ENCODE measurements around the gene NECAP2. TPM values are rescaled to one million over a fixed set of nuclear protein-coding genes. Genes with fewer than 3 reads are reported as not detected.

The NECAP2 gene
- total and polyA plus RNA-seq, 10 of the 15 experiments (the other 5 are each of a cell fraction or from before 2014, with no cell fraction given), result 16.3 to 98.0 (median 57.4) TPM

- CTCF ChIA-PET, result interaction anchor here (0.7 to 6.1 kb wide), 4 partner anchors 10 to 88 kb away, joined by 3 to 50 read pairs (median 4); partner anchors contain the start of gene NECAP2
- H3K4me2 ChIP-seq (ENCODE audit: control insufficient read depth, insufficient read depth), result peak overlapping the region; percentile 78
- TF ChIP-seq MYC (IDR thresholded peaks at IDR 0.05; ENCODE audit: insufficient read depth, insufficient read length, insufficient replicate concordance, low read length, severe bottlenecking) (no peak), SIN3A (IDR thresholded peaks at IDR 0.05; ENCODE audit: low read depth, low read length) (no peak), NR2C2 (IDR thresholded peaks at IDR 0.05; ENCODE audit: borderline replicate concordance, control insufficient read depth, insufficient read length, low read depth) (no peak), ELK1 (IDR thresholded peaks at IDR 0.05; ENCODE audit: low read depth, low read length) (no peak), JUNB (IDR thresholded peaks at IDR 0.05) (peak; percentile 25; the same call in 1 of the 2 replicates), EGR1 (IDR thresholded peaks at IDR 0.05; ENCODE audit: borderline replicate concordance in 1 of 2, low read depth in 2 of 2, low read length in 2 of 2) (no peak), TARDBP (IDR thresholded peaks at IDR 0.05; ENCODE audit: borderline replicate concordance) (no peak), EP300 (IDR thresholded peaks at IDR 0.05; ENCODE audit: borderline replicate concordance in 1 of 2, control insufficient read depth in 1 of 2, low read depth in 2 of 2, low read length in 2 of 2) (no peak), PKNOX1 (IDR thresholded peaks at IDR 0.05) (peak; percentile 53), ZNF274 (IDR thresholded peaks at IDR 0.05; ENCODE audit: insufficient read depth, insufficient read length) (no peak), YBX1 (IDR thresholded peaks at IDR 0.05) (no peak), IRF3 (IDR thresholded peaks at IDR 0.05) (no peak), ATF2 (IDR thresholded peaks at IDR 0.05; ENCODE audit: low read length) (0 out of 2 replicates have a peak, but pooled peaks have one; percentile 9), KAT2A (conservative IDR thresholded peaks at IDR 0.05; ENCODE audit: control insufficient read depth, low read depth, low read length) (no peak), STAT3 (IDR thresholded peaks at IDR 0.05; ENCODE audit: low read depth, low read length) (no peak), SMC3 (IDR thresholded peaks at IDR 0.05; ENCODE audit: borderline replicate concordance, low read length) (no peak)
Observed at GRCh38 chr1:16450863-16451481, 10.4 kb downstream of the NECAP2 start.

More at GRCh38 chr1:16450863-16451481, 10.4 kb downstream of the NECAP2 start:
- Histone ChIP-seq H3K4me3 (peak overlapping the region; percentile 39; the same call in 1 of the 2 replicates), H4K20me1 (ENCODE audit: control insufficient read depth, insufficient read depth) (no peaks in the 10 kb centered on the region), H3K27ac (ENCODE audit: control insufficient read depth, insufficient read depth) (peak overlapping the region; percentile 80), H3K36me3 (ENCODE audit: control insufficient read depth in 2 of 2, insufficient read depth in 2 of 2, low read length in 1 of 2) (peaks cover 24 to 30% of the 10 kb centered on the region in 2 experiments), H3K79me2 (ENCODE audit: control insufficient read depth, insufficient read depth, low read length) (peaks cover 13% of the 10 kb centered on the region), H3K27me3 (replicated peaks in 1 of 2; ENCODE audit: control insufficient read depth in 2 of 2, insufficient read depth in 2 of 2, low read length in 1 of 2) (no peaks in the 10 kb centered on the region), H3K4me1 (ENCODE audit: control insufficient read depth, insufficient read depth, low read length) (peaks cover 28% of the 10 kb centered on the region), H3K9me3 (replicated peaks; ENCODE audit: control insufficient read depth, insufficient read depth, low read length) (no peaks in the 10 kb centered on the region), H3K9ac (ENCODE audit: control insufficient read depth, insufficient read depth, low read length) (no peak overlapping the region; the same call in 1 of the 2 replicates), H2AFZ (ENCODE audit: control insufficient read depth, low read depth, low read length) (no peak overlapping the region)
- BruUV-seq (replicated peaks), result TSS peak; percentile 3
- ChIA-PET RAD21 (ENCODE audit: unreplicated experiment) (interaction anchor here (1.0 to 2.0 kb wide), 6 partner anchors 9 to 82 kb away, joined by 3 to 9 read pairs (median 5); partner anchors contain the start of gene NECAP2), SMC1A (ENCODE audit: uncharacterized antibody, unreplicated experiment) (interaction anchor here (0.6 to 4.0 kb wide), 5 partner anchors 10 to 88 kb away, joined by 3 to 30 read pairs (median 6); partner anchors contain the start of gene NECAP2), POLR2A (interaction anchor here (0.6 to 1.5 kb wide), 5 partner anchors 17 to 70 kb away, joined by 3 to 11 read pairs (median 4); no protein-coding TSS in a partner anchor)
- in situ Hi-C loops (cut with MboI), result no loop called here
- FAIRE-seq (no peak), ATAC-seq (peak; percentile 52), DNase-seq (ENCODE audit: low read depth, low spot score) (no peak)
- WGBS (ENCODE audit: insufficient coverage, insufficient replicate concordance, low lambda C conversion rate, missing lambda C conversion rate), result 46% methylated on average over 6 of the region's 6 CpGs
- intact Hi-C loops (cut with micrococcal nuclease; ENCODE audit: unreplicated experiment), result no loop called here

Measured in GM12878 (cell line).